ENCODE data around the gene DMC1. TPM values are rescaled to one million over a fixed set of nuclear protein-coding genes. Genes with fewer than 3 reads are reported as not detected.

DMC1 gene
- total and polyA plus RNA-seq, 8 donors = 1.6 to 5.8 (median 4.1) TPM

DNA sequence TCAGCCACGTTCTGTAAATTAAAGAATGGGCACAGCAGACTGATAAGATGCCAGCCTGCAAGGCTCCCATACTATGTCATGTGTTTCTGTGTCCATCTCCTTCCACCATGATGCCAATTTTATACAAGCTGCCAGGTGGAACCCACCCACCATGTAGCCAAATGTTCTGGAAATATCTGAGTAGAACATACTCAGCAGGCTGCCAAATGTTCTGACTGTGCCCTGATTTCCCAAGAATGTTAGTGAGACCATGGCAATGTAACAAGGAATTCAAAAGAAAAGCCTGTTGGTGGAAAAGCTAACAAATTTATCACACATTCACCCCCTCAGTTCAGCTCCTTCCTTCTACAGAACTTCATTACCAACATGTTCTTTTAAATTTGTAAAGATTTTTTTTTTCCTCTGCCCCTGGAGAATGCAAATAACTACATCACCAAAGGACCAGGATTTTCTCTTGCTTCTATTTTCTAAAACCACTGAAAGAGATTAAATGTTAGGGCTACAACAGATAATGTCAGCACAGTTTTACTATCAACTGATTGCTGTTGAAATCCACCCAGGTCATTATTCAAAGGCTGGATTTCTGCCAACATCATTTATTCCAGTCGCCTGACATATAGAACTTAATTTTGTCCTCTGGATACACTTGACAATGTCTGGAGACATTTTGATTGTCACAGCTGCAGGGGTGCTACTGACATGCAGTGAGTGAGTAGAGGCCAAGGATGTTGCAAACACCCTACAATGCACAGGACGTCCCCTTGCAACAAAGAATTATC, 3.1 kb downstream of the DMC1 start:
- H3K27me3 ChIP-seq = peaks cover 0 to 19% of the 10 kb centered on the region in 2 donors
- H3K27ac ChIP-seq = no peak overlapping the region
- H3K9me3 ChIP-seq = no peaks in the 10 kb centered on the region
- no peak for DNase-seq
- no peak overlapping the region for H3K4me3 ChIP-seq
- no peak for ATAC-seq
- H3K4me1 ChIP-seq = peaks cover 3 to 20% of the 10 kb centered on the region in 2 donors
- intact Hi-C loops (cut with DNase I) = no loop called here
- TF ChIP-seq, protein P1, sequence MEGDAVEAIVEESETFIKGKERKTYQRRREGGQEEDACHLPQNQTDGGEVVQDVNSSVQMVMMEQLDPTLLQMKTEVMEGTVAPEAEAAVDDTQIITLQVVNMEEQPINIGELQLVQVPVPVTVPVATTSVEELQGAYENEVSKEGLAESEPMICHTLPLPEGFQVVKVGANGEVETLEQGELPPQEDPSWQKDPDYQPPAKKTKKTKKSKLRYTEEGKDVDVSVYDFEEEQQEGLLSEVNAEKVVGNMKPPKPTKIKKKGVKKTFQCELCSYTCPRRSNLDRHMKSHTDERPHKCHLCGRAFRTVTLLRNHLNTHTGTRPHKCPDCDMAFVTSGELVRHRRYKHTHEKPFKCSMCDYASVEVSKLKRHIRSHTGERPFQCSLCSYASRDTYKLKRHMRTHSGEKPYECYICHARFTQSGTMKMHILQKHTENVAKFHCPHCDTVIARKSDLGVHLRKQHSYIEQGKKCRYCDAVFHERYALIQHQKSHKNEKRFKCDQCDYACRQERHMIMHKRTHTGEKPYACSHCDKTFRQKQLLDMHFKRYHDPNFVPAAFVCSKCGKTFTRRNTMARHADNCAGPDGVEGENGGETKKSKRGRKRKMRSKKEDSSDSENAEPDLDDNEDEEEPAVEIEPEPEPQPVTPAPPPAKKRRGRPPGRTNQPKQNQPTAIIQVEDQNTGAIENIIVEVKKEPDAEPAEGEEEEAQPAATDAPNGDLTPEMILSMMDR (IDR thresholded peaks at IDR 0.05) = no peak
- H3K36me3 ChIP-seq = no peaks in the 10 kb centered on the region

DNA sequence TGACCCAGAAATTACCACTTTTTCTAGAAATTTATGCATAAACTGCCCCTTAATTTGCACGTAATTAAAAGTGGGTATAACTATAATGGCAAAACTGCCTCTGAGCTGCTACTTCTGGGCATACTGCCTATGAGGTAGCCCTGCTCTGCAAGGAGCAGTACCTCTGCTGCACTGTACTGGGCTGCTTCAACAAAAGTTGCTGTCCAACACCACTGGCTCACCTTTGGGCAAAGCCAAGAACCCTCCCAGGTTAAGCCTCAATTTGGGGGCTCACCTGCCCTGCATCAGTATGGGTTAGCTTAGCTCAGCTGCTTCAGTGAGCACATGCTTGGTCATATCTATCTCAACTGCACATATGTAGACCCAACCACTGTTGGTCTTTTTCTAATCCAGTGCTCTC, 4.5 kb downstream of the DMC1 start:
- no peak overlapping the region for H3K4me3 ChIP-seq
- H3K9me3 ChIP-seq = no peaks in the 10 kb centered on the region
- peaks cover 0 to 17% of the 10 kb centered on the region in 2 donors for H3K27me3 ChIP-seq
- H3K36me3 ChIP-seq = no peaks in the 10 kb centered on the region
- TF ChIP-seq, protein P1 (IDR thresholded peaks at IDR 0.05) = no peak
- ATAC-seq = no peak
- DNase-seq = no peak
- H3K4me1 ChIP-seq = peaks cover 3 to 10% of the 10 kb centered on the region in 2 donors
- intact Hi-C loops (cut with DNase I) = no loop called here
- H3K27ac ChIP-seq = no peak overlapping the region

DNA sequence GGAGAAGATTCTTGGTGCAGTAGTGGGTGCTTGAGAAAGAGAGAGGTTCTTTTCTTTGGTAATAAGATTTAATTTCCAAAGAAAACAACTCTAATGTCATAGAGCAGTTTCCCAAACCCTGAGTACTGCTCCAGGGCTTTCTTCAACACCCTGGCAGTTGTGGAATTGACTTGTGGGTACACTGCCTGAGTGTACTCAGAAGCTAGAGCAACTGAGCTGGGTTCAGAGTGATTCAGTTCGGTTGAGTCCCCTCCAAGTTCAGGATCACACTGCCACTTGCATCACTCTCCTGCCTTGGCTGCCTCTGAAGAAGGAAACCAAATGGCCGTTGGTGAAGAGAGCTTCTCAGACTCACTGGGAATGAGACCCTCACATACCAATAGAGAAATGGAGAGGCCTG, 5.3 kb downstream of the DMC1 start:
- DNase-seq = no peak

DNA sequence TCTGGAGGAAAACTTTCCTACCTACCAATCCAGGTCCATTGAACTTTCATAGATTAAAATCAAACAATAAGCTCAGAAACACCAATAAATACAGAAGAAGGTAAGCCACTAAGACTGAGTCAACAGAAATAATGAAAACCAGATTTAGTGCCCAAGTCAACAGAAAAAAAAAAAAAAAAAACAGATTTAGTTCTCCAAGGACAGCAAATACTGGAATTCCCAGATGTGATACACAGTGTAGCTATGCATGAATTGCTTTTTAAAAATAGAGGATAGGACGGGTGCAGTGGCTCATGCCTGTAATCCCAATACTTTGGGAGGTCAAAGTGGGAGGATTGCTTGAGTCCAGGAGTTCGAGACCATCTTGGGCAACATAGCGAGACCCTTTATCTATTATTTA, 15.7 kb downstream of the DMC1 start:
- Histone ChIP-seq H3K27ac (no peak overlapping the region), H3K9me3 (no peaks in the 10 kb centered on the region), H3K4me3 (no peak overlapping the region), H3K36me3 (no peaks in the 10 kb centered on the region), H3K27me3 (peaks cover 0 to 31% of the 10 kb centered on the region in 2 donors), H3K4me1 (peaks cover 0 to 10% of the 10 kb centered on the region in 2 donors)
- DNase-seq (no peak), ATAC-seq (no peak)
- intact Hi-C loops (cut with DNase I) = loop anchor here in 1 of 2 donors (10.0 kb wide), 1 partner anchor 129 kb away; no protein-coding TSS in a partner anchor
- TF ChIP-seq, protein P1 (IDR thresholded peaks at IDR 0.05) = no peak

More for the DNA sequence above, 5.3 kb downstream of the DMC1 start:
- Histone ChIP-seq H3K4me3 (no peak overlapping the region), H3K27ac (no peak overlapping the region), H3K36me3 (no peaks in the 10 kb centered on the region), H3K27me3 (peaks cover 0 to 14% of the 10 kb centered on the region in 2 donors), H3K4me1 (peaks cover 2 to 5% of the 10 kb centered on the region in 2 donors), H3K9me3 (no peaks in the 10 kb centered on the region)
- ATAC-seq = no peak
- intact Hi-C loops (cut with DNase I) = no loop called here
- TF ChIP-seq, protein P1 (IDR thresholded peaks at IDR 0.05) = no peak

DNA sequence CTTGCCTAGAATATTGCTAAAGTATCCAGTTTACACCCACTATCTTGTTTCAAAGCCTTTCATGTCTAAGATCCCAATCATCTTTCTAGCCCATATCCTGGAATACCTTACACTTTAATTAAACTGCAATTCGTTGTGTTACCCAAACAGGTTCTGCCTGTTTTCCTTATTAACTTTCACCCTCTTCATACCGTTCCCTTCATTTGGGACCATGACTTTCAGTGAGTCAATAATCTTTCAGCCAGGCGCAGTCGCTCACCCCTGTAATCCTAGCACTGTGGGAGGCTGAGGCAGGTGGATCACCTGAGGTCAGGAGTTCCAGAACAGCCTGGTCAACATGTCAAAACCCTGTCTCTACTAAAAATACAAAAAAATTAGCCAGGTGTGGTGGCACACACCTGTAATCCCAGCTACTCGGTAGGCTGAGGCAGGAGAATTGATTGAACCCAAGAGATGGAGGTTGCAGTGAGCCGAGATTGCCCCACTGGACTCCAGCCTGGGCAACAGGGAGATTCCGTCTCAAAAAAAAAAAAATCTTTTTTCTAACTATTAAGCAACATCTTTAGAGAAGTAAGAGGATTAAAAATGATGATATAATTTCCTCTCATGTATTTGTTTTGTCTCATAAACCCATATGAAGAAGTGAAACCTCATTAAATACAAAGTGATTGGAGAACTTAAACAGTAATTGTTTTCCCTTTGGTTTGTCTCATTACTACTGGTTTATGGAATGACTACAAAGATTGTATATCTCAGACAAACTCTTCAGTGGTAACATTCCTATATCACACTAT, 20.7 kb downstream of the DMC1 start:
- ATAC-seq = peak; percentile 25
- Histone ChIP-seq H3K9me3 (peaks cover 0 to 3% of the 10 kb centered on the region in 2 donors), H3K36me3 (no peaks in the 10 kb centered on the region), H3K27me3 (peaks cover 0 to 37% of the 10 kb centered on the region in 2 donors), H3K4me1 (peaks cover 4 to 15% of the 10 kb centered on the region in 2 donors), H3K27ac (no peak overlapping the region), H3K4me3 (no peak overlapping the region)
- intact Hi-C loops (cut with DNase I) = no loop called here
- TF ChIP-seq, protein P1 (IDR thresholded peaks at IDR 0.05) = no peak
- no peak for DNase-seq
